ENCODE results near the gene TTC1.

TTC1 gene

GRCh38 chr5:160044391-160044804, 35.5 kb downstream of the TTC1 start:
- no peak for TF ChIP-seq ZFX (IDR thresholded peaks at IDR 0.05)
- TF ChIP-seq CTCF (conservative IDR thresholded peaks at IDR 0.05), result no peak
- no peak overlapping the region for H3K27ac ChIP-seq

GRCh38 chr5:160044967-160045366, 36.0 kb downstream of the TTC1 start:
- H3K27ac ChIP-seq, result no peak overlapping the region

DNA sequence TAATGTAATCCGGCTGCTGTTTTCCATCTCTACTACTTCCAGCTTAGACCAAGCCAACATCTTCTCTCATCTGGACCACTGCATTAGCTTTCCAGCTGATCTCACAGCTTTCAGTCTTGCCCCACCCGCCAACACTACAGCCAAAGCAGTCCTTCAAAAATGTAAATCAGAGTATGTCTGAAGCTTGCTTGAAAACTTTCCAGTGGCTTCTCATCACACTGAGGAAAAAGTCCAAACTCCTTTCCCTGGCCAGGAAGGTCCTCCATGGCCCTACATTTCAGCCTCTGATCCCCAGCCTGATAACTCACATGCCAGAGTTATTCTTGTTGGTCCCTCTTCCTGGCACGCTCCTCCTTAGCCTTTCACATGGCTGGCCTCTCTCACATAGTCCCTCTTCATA, 38.5 kb downstream of the TTC1 start:
- TF ChIP-seq ZFX (IDR thresholded peaks at IDR 0.05) (no peak), CTCF (conservative IDR thresholded peaks at IDR 0.05) (no peak)
- no peak overlapping the region for H3K27ac ChIP-seq

More at GRCh38 chr5:160044967-160045366, 36.0 kb downstream of the TTC1 start:
- TF ChIP-seq ZFX (IDR thresholded peaks at IDR 0.05), result no peak
- no peak for TF ChIP-seq CTCF (conservative IDR thresholded peaks at IDR 0.05)

GRCh38 chr5:160048131-160048530, 39.2 kb downstream of the TTC1 start:
- peak overlapping the region; percentile 63 for H3K27ac ChIP-seq
- TF ChIP-seq ZFX (IDR thresholded peaks at IDR 0.05) (no peak), CTCF (conservative IDR thresholded peaks at IDR 0.05) (no peak)

GRCh38 chr5:160049099-160049498, 40.2 kb downstream of the TTC1 start:
- peak overlapping the region; percentile 63 for H3K27ac ChIP-seq
- TF ChIP-seq ZFX (IDR thresholded peaks at IDR 0.05) (no peak), CTCF (conservative IDR thresholded peaks at IDR 0.05) (no peak)

GRCh38 chr5:160054047-160054446, 45.1 kb downstream of the TTC1 start:
- no peak overlapping the region for H3K27ac ChIP-seq
- TF ChIP-seq CTCF (conservative IDR thresholded peaks at IDR 0.05) (no peak), ZFX (IDR thresholded peaks at IDR 0.05) (no peak)

DNA sequence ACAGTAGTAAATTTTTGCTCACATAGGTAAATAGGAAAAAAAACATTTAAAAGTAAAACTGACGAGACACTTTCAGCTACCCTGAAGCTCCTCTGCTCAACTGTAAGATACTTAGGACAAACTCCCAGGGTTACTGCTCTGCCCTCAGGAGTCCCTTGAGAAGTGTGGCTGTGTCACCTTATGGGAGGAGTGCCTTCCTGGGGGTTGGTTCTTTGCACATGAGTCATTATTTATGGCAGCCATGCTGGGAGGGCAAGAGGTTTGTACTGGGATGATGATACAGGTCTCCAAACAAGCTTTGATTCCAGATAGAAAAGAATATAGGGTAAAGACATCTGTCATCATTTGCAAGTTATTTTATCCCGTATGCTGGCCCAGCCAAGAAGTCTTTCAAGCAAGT, 45.9 kb downstream of the TTC1 start:
- no peak overlapping the region for H3K27ac ChIP-seq
- TF ChIP-seq CTCF (conservative IDR thresholded peaks at IDR 0.05), result no peak

All from C4-2B (cell line).